Right lobe of liver (tissue), 6 donors: ENCODE results near the gene OXER1. TPM values are rescaled to one million over a fixed set of nuclear protein-coding genes. Genes with fewer than 3 reads are reported as not detected.
"Not testable (repeated sequence)": the region's sequence is repeated elsewhere in the genome, so short reads cannot be mapped to it uniquely, and the experiment has no call there.

ENCODE experiments used
- ATAC-seq, 4 donors: fragments of 200-7000 bp; cut with Tn5 transposase; one replicate each; pipeline ENCODE4 v1.9.1; 2020; ENCODE audit warnings: mild to moderate bottlenecking in 4 of 4, moderate library complexity in 4 of 4
- DNase-seq, 3 donors: peaks; one replicate each; pipeline ENCODE4 v3.0.0-alpha.2; 2020
- H3K27ac ChIP-seq, 3 donors: fragments of 200-600 bp; one replicate each; pipeline ENCODE4 v1.8.0; 2022
- H3K27me3 ChIP-seq, 2 donors: fragments of 200-600 bp; one replicate each; pipeline ENCODE4 v1.8.0; 2022
- H3K36me3 ChIP-seq, 4 donors: fragments of 200-600 bp; sonication (generic) in 1 of 4; one replicate each; pipeline versions ENCODE4 v1.5.1 to v1.8.0; 2017 to 2022; ENCODE audit warnings: control low read depth in 1 of 4
- H3K4me1 ChIP-seq, 4 donors: fragments of 200-600 bp; sonication (generic) in 1 of 4; one replicate each; pipeline versions ENCODE4 v1.5.1 to v1.8.0; 2017 to 2022; ENCODE audit warnings: control low read depth in 1 of 4
- H3K4me3 ChIP-seq, 3 donors: fragments of 200-600 bp; one replicate each; pipeline ENCODE4 v1.8.0; 2022
- H3K9me3 ChIP-seq, 4 donors: fragments of 200-600 bp; sonication (generic) in 1 of 4; one replicate each; pipeline versions ENCODE4 v1.5.1 to v1.8.0; 2017 to 2022; ENCODE audit warnings: control low read depth in 1 of 4
- POLR2A ChIP-seq: fragments of 450-650 bp; IDR thresholded peaks from one replicate; pipeline ENCODE4 v1.6.1; 2017; ENCODE audit warnings: antibody characterized with exemption, mild to moderate bottlenecking
- WGBS: methylation state at CpG from one replicate; pipeline ENCODE4 v1.1.6; 2018; ENCODE audit warnings: low coverage, low lambda C conversion rate; ENCODE audit not compliant: insufficient coverage; ENCODE audit errors: missing lambda C conversion rate; 5-methylcytosine and 5-hydroxymethylcytosine counted together
- intact Hi-C, 2 donors: fragments of 100-400 bp; cut with DNase I; formaldehyde crosslinking; loops; one replicate each; pipeline versions ENCODE4 v1.11.2 to v1.14.1; 2022
- total RNA-seq, 6 experiments: library from RNA; depleted of rRNA in 2 of 6; stranded (reverse); fragments of >200 nt in 2 of 6; fragmentation: NEBNext Ultra II Directional in 3 of 6; extraction: Animal tissue kit (Norgen Biotek cat#: 25700) in 3 of 6; gene quantifications; one replicate each; pipeline versions ENCODE4 v1.1.0 to v1.2.4, GENCODE V29; 2016 to 2023
- TF ChIP-seq, protein P1 (sequence below), 4 donors: fragments of 200-600 bp in 3 of 4; fragments of 450-650 bp in 1 of 4; IDR thresholded peaks; one replicate each; pipeline versions ENCODE4 v1.5.1 to v1.8.0; 2016 to 2022; ENCODE audit warnings: antibody characterized with exemption in 4 of 4, mild to moderate bottlenecking in 2 of 4
- donor health status: DM: no; HTN: yes; CAD: no.
- donor health status: DM: no; HTN: no; CAD: no.
- donor health status: DM: no; HTN: no; CAD: no.
- donor health status: DM: no; HTN: yes; CAD: no.
- donor health status: DM: no; HTN: yes; CAD: no.

Gene OXER1
- total RNA-seq, 6 experiments from 2014 or later = 5.3 to 29.4 (median 10.7) TPM

DNA sequence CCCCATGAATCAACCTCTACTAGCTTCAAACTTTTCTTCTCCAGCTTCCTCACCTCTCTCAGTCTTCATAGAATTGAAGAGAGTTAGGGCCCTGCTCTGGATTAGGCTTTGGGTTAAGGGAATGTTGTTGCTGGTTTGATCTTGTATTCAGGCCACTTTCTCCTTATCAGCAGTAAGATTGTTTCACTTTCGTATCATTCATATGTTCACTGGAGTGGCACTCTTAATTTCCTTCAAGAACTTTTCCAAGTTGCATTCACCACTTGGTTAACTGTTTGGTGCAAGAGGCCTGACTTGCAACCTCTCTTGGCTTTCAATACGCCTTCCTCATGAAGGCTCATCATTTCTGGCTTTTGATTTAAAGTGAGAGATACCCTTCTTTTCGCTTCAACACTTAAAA is 22.8 kb downstream of the OXER1 start:
- ATAC-seq (no peak), DNase-seq (no peak)
- no peak overlapping the region for H3K27ac ChIP-seq
- 73% methylated on average over 3 of the region's 3 CpGs for WGBS
- H3K9me3 ChIP-seq = no peaks in the 10 kb centered on the region
- TF ChIP-seq, protein P1, sequence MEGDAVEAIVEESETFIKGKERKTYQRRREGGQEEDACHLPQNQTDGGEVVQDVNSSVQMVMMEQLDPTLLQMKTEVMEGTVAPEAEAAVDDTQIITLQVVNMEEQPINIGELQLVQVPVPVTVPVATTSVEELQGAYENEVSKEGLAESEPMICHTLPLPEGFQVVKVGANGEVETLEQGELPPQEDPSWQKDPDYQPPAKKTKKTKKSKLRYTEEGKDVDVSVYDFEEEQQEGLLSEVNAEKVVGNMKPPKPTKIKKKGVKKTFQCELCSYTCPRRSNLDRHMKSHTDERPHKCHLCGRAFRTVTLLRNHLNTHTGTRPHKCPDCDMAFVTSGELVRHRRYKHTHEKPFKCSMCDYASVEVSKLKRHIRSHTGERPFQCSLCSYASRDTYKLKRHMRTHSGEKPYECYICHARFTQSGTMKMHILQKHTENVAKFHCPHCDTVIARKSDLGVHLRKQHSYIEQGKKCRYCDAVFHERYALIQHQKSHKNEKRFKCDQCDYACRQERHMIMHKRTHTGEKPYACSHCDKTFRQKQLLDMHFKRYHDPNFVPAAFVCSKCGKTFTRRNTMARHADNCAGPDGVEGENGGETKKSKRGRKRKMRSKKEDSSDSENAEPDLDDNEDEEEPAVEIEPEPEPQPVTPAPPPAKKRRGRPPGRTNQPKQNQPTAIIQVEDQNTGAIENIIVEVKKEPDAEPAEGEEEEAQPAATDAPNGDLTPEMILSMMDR (IDR thresholded peaks at IDR 0.05) = no peak
- TF ChIP-seq POLR2A = no peak
- no peaks in the 10 kb centered on the region for H3K36me3 ChIP-seq
- H3K4me3 ChIP-seq = no peak overlapping the region
- intact Hi-C loops = no loop called here
- H3K27me3 ChIP-seq = no peaks in the 10 kb centered on the region
- H3K4me1 ChIP-seq = no peaks in the 10 kb centered on the region

DNA sequence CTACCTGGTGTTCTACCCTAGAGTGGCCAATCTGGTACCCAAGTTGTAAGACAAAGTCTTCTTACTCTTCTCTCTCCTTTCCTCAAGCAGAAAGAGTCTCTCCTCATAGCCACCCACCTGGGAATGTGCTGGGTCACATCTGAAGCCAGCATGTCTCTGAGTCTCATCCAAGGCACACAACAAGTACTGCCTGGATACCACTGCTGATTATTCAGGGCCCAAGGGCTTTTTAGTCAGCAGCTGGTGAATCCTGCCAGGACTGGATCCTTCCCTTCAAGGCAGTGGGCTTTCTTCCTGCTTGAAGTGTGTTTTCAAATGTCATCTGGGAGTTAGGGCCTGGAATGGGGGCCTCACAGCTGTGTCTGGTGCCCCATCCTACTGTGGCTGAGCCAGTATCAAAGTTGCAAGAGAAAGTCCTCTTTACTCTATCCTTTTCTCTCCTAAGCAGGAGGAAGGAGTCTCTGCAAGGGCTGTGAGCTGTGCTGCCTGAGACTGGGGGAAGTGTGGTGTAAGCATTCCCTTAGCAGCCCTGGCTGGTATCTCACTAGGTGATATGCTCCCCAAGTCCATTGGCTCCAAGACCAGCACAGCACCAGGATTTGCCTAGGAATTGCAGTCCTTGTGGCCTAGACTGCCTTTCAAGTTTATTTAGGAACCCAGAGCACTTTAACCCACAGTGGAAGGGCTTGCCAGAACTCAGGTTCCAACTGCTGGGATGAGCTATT is 27.2 kb downstream of the OXER1 start:
- H3K4me1 ChIP-seq = peaks cover 0 to 4% (median 0%) of the 10 kb centered on the region in 4 donors
- no peak for ATAC-seq
- H3K36me3 ChIP-seq = no peaks in the 10 kb centered on the region
- no peaks in the 10 kb centered on the region for H3K9me3 ChIP-seq
- H3K27me3 ChIP-seq = no peaks in the 10 kb centered on the region
- no peak for DNase-seq
- intact Hi-C loops = no loop called here
- no peak overlapping the region for H3K27ac ChIP-seq
- no peak overlapping the region for H3K4me3 ChIP-seq
- TF ChIP-seq, protein P1 (IDR thresholded peaks at IDR 0.05) = no peak
- no peak for TF ChIP-seq POLR2A

GRCh38 chr2:42733852-42734251 is 30.1 kb downstream of the OXER1 start:
- Histone ChIP-seq H3K27ac (no peak overlapping the region), H3K4me3 (no peak overlapping the region), H3K4me1 (peaks cover 0 to 4% (median 0%) of the 10 kb centered on the region in 4 donors), H3K27me3 (no peaks in the 10 kb centered on the region), H3K9me3 (peaks cover 0 to 3% (median 0%) of the 10 kb centered on the region in 4 donors), H3K36me3 (no peaks in the 10 kb centered on the region)
- no peak for DNase-seq
- no peak for TF ChIP-seq POLR2A
- TF ChIP-seq, protein P1 (IDR thresholded peaks at IDR 0.05) = no peak
- intact Hi-C loops = no loop called here
- no peak for ATAC-seq
- WGBS = 33% methylated on average over 1 of the region's 1 CpG

DNA sequence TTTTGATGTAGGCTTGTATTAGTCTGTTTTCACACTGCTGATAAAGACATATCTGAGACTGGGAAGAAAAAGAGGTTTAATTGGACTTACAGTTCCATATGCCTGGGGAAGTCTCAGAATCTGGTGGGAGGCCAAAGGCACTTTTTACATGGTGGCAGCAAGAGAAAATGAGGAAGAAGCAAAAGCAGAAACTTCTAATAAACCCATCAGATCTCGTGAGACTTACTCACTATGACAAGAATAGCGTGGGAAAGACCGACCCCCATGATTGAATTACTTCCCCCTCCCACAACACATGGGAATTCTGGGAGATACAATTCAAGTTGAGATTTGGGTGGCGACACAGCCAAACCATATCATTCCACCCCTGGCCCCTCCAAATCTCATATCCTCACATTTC is 32.6 kb downstream of the OXER1 start:
- H3K4me1 ChIP-seq, intact Hi-C loops, DNase-seq, ATAC-seq, H3K4me3 ChIP-seq, H3K9me3 ChIP-seq, H3K27me3 ChIP-seq, H3K36me3 ChIP-seq, H3K27ac ChIP-seq: not testable (repeated sequence)
- WGBS = 82% methylated on average over 4 of the region's 4 CpGs

DNA sequence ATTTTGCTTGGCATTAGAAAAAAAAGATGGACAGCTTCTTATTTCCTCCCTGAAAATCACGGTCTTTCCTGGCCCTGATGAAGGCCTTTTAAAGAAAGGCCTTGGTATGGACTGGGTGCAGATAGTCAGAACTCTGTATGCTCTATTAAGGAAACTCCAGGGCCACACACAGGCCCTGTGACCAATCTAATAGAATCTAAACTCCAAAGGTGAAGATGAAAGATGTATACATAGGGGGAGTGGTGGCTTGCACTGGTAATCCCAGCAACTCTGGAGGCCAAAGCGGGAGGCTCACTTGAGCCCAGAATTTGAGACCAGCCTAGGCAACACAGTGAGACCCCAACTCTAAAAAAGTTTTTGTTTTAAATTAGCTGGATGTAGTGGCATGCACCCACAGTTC is 37.3 kb downstream of the OXER1 start:
- Histone ChIP-seq H3K9me3 (peaks cover 0 to 3% (median 0%) of the 10 kb centered on the region in 4 donors), H3K4me1 (no peaks in the 10 kb centered on the region), H3K27me3 (no peaks in the 10 kb centered on the region), H3K4me3 (no peak overlapping the region), H3K36me3 (no peaks in the 10 kb centered on the region), H3K27ac (no peak overlapping the region)
- TF ChIP-seq, protein P1 (IDR thresholded peaks at IDR 0.05) = no peak
- no peak for TF ChIP-seq POLR2A
- ATAC-seq = no peak
- intact Hi-C loops = no loop called here
- WGBS = 93% methylated on average over 2 of the region's 2 CpGs
- DNase-seq = no peak
